HUDEP-2 (cell line): Measurements from ENCODE around the gene DNAJB5.

Source experiments
- DNase-seq, 76 experiments: peaks; one replicate each; lab custom pipeline; 2025; ENCODE audit not compliant: unreplicated experiment in 76 of 76; lab: John Stamatoyannopoulos, UW

Gene DNAJB5

DNA sequence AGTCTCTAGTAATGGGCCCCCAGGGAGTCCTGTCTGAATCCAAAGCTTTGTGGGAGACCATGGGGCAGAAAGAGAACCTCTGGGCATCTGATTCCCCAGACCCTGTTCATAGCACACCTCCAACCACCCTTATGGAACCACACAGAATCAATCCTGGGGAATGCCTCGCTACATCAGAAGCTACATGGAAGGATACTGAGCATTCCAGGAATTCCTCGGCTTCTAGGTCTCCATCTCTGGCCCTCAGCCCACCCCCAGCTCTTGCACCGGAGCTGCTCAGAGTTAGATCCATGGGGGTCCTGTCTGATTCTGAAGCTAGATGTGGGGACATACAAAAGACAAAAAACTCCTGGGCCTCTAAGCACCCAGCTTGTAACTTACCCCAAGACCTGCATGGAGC is 54.5 kb downstream of the DNAJB5 start:
- no peak for DNase-seq
